NCI-H2196 (cell line): ENCODE data around the gene AR.

ENCODE experiments used
- DNase-seq: peaks from one replicate; lab custom pipeline; 2025; ENCODE audit not compliant: unreplicated experiment; lab: John Stamatoyannopoulos, UW

The AR gene

DNA sequence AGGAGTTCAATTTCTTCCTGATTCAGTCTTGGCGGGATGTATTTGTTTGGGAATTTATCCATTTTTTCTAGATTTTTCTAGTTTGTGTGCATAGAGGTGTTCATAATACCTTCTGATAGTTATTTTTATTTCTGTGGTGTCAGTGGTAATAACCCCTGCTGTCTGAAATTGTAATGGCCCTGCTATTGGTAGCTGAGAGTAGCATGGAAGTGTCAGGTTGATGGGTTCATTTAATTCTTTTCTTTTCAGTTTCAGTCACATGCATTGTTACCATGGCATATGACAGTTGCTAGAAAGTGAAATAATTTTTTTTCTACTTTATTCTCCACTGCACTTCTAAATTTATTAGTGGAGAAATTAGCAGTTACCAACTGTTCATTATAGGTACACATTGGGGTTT lies 20.7 kb downstream of the AR start:
- DNase-seq, result no peak

DNA sequence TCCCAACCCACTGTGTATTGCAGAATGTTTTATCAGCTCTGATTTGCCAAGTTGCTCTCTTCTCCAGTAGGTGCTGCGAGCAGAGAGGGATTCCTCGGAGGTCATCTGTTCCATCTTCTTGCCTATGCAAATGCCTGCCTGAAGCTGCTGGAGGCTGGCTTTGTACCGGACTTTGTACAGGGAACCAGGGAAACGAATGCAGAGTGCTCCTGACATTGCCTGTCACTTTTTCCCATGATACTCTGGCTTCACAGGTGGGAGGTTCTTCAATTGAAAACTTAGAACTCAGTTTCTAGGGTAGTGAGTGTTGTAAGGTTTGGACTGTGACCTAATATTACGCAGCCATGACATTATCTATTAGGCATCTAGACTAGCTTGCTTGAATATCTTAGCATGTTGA lies 24.9 kb downstream of the AR start:
- DNase-seq, result no peak

DNA sequence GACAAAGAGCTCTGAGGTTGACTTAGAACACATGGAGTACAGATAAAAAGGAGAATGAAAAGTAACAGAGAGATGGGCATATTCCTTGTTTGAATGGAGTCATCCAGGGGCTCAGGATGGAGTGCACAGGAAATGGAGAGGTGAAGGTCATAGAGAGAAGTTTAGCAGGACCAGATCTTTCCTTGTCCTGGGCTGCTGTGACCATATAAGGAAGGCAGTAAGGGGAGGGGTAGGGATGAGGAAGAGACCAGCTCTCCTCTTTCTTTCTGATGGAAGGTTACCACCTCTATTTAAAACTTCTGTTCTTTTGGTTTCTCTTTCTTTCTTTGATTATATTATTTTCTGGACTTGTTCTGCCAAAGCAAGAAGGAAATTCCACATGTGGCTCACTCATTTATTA lies 27.0 kb downstream of the AR start:
- DNase-seq, result no peak

DNA sequence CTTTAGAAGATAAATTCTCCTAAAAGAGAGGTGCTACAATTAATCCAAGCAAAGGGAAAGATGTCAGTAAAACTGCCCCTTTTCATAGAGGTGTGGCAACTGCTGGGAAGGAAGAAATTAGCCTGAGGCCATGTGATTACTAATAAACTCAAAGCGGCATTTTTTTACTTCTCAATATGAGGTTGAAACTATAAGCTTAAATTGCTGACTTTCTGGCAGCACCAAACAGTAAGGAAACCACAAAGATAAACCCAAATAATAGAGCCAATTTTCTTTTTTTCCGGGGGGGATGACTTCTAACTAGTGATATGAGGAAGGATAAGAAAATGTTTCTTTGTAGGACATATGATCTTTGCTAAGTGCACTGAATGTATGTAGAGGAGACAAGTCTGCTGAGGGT lies 30.9 kb downstream of the AR start:
- no peak for DNase-seq

DNA sequence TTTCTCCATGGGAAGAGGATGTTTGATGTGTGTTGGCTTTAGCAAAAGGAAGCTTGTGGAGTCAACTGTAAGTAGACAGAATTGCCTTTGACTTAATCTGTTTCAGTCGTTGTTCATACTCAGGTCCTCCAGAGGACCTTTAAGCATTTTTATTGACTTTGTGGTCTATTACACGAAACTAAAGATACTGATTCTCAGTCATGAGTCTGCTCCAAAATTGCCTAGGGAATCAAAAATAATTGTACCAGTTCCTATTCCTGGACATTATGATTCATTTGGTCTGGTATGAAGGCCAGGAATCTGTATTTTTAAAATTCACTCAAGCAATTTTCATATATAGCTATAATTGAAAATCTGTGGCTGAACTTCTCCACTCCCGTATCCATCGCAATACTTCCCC lies 38.6 kb downstream of the AR start:
- no peak for DNase-seq

DNA sequence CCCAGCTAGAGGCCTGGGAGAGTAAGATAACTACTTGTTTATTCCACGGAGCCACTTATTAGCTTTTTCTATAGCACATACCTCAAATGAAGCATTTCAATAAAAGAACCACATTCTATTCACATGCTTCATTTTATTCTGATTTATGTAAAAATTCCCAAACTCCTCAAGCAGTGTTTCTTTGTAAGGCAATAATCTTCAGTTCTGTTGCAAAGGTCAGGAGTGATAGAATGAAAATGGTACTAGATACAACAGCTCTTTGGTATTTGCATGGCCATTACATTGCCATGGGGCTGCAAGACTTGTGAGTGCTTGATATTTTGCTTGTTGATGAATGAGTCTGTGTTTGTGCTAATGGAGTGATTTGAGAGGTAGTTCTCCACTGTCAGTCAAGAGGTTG lies 39.4 kb downstream of the AR start:
- DNase-seq, result no peak

DNA sequence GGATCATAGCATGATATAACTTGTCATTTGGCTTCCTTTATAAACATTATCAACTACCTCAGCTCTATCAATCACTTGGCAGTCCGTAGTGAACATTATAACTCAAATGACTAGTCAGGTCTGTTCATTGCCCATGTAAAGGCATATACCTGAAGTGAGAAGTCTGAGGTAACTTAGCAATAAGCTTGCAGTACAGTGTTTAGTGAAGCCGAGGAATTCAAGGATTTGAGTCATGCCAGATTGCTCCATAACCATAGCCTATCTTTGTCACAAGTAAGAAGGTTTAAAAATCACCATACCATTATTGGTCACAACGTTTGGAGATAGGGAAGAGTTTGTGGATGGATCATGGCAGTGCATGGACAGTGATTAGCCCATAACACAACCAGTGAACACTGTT lies 41.6 kb downstream of the AR start:
- no peak for DNase-seq

DNA sequence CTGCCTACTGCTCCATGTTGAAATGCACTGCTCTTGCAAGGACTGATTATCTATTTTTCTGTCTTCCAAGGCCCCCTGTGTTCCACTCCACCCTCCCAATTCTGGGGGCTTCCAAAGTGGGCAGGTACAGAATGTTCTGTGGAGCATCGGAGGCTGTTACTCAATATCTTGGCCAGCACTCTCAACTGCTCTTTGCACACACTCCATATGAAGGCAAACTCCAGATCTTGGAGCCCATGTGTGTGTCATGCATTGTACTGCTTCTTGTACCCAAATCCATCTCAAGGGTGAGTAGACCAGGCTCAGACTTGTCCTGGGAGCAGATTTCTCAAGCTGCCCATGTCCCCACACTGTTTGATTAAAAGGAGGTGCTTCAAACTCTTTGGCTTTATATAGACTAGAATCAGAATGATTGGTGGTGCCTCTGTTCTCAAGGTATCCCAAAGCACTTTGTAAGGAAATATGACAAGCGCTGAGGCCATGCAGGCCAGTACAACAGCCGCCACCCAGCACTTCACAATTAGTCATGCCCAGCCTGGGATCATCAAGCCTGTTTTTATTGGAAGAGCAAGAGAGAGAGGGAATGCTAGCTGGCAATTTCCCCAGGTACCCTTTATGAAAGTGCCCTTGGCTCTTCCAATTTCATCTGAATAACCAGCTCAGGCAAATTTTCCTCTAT lies 44.3 kb downstream of the AR start:
- DNase-seq, result no peak

DNA sequence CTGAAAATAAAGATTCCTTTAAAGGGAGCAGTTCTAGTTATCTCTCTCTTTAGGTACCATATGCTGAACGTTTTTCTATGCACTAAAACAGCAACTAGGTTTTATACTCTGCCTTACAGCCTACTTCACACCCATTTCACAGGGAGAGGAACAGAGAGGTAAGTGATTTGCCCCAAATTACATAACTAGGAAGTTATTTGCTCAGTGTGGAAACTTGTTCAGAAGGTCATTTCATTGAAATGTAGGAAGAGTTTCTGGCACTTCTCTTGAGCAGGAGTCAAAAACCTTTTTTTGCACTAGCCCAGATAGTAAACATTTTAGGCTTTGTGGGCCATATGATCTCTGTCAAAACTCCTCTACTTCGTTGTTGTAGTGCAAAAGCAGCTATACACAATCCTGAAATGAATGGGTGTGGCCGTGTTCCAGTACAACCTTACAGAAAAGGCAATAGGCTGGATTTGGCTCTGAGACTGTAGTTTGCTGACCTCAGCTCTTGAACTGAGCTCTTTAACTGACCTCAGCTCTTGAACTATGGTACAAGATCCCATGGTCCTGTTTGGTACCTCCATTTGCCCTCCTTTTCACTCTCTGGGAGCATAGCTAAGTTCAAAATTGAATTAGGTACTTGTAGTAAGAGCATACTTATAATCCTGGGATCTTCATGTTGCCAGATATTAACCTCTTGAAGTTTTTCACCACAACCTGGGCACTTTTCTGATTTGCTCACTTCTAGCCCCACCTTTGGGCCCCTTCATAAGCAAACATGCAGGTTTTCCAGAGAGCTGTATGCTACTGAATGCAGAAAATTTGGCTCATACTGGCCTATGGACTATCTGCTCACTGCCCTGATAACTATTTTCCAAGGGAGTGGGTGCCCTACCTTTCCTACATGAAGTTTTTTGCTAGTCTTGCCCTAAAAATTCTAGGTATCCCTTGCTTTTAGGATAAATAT lies 53.3 kb downstream of the AR start:
- DNase-seq, result no peak

DNA sequence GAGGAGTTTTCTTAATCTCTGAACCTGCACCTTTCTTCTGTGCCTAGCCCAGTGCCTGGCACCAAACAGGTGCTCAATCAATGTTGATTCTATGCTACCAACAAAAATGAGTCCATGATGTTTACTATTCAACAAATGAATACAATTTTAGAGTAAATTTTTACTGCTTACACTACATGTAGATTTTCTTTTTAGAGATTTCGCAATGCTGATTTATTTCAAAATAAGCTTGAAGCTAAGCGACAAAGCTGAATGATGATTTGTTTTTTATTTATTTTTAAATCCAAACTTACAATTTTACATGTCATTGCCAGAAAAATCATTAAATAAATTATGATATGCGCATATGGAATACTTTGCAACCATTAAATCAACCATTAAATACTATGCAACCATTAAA lies 55.7 kb downstream of the AR start:
- no peak for DNase-seq

DNA sequence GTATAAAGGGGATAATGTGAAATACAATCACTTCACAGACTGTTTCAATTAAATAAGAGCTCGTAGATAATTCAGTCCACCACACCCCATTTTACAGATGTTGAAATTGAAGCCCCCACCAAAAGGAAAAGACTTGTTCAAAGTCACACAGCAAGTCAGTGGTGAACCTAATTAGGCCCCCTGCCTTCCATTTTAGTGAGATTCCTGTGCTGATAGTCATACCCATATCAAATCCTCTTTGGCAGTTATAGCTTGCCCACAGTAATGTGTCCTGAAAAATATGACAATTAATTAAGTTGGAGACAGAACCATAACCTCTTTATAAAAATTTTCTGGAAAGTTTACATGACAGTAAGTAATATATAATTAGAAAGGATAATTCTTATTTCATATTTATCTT lies 58.0 kb downstream of the AR start:
- DNase-seq, result no peak

DNA sequence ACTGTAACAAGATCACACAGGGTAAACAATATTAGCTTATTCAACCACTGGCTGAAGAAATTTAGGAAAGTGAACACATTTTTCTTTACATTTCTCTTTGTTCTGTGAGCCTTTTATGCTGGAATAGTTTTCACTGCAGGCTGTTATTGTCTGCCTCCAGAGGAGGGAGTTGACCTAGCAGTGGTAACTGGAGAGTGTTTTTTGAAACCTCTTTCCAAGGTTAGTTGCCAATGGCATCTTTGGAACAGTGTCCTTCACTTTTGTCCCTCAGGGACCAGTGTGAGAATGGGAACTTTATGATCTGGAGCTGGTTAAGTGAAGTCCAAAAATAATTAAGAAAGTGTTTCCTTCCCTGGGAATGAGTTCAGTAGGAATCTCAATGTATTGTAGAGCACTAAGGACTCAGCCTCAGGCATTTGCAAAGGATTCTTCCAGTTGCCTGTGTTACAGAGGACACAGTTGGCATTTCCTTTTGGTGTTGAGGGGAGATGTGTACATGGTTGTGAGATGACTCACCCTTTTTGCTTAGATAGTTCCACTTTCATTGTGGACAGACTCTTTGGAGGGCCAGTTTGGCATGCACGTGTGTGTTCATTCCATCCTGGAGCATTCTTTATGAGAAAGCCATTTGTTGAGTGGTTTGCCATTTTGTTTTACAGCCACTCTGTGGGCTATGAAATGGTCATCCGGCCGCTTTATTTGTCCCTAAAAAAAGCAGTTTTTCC lies 61.3 kb downstream of the AR start:
- DNase-seq, result no peak

DNA sequence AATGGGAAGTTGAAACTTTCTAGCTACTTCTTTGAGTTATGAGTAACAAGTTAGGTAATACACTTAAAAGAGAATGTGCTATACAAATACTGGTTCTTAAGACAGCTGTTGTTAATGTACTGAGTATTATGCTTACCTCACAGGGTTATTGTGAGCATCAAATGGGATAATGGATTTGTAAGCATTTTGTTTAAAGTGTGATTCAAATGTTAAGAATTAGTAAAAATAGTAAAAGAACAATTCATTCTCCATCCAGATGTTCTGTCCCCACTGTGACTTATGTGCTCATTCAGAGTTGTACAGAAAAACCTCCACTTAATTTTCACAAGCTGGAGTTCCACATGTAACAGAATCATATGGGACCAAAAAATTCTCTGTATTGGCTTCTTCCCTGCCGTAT lies 63.6 kb downstream of the AR start:
- no peak for DNase-seq

DNA sequence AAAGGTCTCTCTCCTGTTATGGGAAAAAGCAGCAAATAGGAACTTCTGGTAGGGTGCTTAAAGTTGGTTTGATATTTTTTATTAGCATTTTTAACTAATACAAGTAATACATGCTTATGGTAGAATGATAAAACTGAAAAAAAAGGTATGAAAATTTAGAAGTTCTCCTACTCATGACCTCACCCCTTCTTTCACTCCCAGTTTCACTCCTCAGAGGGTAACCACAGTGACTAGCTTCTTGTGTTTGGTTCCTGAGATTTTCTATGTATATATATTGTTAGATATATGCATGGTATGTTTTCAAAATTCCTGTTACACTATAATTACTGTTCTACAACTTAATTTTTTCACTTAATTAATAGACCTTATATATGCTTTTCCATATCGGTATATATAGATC lies 66.5 kb downstream of the AR start:
- no peak for DNase-seq

DNA sequence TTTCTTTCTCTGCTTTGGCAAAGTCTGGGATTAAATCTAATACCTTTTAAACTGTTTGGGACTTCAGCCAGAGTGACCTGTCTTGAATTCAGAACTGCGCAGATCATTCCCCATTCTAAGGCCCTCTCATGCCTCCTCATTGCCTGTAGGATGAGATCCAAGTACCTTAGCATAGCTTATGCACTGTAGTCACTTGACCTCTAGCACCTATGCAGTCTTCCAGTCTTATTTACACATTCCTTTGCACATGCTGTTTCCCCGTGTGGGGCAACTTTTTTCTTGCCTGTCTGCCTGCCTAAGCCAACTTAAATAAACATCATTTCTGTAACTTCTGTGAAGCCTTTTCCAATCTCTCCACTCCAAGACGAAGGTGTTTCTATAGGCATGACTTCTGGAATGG lies 68.4 kb downstream of the AR start:
- no peak for DNase-seq

DNA sequence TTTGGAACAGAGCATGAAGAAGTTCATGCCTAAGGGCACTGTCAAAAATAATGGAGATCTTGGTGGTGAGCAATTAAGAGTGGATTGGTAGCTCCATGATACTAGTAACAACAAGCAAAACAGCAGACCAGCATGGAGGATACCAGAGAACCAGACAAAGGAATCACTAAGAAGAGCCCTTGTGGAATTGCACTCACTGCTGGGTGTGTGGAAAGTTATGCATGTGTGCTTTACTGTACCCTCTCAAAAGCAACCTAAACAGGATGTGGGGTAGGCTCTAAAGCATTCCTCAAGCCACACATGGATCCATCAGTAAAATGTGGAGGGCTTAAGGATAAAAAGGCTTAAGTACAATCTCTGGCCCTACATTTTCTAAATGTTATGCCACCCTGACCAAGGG lies 69.5 kb downstream of the AR start:
- no peak for DNase-seq

DNA sequence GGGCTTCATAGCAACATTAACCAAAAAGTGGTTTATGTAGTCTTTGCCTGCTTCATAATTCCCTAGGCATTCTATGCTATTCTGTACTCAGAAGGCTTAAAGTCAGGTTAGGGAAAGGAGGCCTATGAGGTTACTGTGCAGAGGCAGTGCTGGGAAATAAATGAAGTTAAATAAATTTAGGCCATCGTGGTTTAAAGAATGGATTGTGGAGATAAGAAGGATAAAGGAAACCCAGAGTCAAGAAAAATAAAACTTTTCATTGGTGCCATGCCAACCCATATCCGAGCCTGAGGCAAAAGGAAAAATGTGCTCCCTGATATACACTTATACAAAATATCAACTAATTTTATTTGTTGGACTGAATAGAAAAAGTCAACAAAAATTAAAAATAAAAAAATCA lies 70.2 kb downstream of the AR start:
- DNase-seq, result no peak

DNA sequence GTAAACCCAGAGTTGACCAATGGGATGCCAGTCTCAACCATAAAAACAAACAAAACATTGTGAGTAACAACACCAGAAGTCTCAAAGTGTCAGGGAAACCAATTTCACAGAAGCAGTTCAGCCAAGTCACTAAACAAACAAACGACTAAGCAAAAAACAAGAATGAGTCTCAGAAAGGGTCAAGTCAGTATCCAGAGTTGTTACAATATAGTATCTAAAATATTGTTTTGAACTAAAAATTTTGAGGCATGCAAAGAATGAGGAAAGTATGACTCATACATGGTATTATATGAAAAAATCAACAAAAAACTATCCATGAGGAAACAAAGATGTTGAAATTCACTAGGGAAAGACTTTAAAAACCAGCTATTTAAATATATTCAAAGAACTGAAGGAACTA lies 70.6 kb downstream of the AR start:
- DNase-seq, result no peak

DNA sequence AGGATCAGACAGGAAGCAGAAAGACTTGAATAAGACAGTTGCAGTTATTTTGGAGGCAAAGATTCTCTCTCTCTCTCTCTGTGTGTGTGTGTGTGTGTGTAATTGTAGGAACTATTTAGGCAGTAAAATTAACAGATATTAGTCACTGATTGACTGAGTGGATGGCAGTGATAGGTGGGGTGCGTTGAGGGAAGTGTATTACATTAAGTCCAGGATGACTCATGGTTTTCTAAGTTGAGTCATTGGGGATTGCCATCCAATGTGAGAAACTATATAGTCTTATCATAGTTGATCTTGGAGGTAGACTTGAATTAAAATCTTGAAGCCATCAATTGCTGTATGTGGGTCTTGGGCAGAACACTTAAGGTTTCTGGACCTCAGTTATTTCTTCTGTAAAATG lies 75.4 kb downstream of the AR start:
- no peak for DNase-seq

DNA sequence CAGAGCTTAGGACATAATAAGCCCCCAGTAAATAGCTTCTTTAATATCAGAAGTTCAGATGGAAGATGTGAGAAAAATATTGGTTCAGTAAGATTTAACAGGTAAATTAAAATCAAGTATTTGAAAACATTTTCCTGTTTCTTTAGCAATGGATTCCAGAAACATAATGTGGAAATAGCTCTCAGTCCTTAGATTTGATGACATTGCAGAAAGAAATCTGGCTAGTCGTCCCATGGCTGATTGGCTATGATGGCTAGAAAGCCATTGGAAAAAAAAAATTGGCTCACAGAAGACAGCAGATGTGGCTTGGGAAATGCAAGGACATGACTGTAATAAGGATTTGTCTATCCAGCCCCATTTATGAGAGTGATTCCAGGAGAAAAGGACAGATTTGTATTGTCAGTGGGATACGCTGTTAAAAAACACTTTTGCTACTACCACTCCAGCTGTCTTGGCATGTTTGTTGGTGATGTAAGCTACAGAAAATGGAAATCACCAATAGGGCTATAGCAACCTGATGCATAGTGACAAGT lies 78.3 kb downstream of the AR start:
- DNase-seq, result no peak

DNA sequence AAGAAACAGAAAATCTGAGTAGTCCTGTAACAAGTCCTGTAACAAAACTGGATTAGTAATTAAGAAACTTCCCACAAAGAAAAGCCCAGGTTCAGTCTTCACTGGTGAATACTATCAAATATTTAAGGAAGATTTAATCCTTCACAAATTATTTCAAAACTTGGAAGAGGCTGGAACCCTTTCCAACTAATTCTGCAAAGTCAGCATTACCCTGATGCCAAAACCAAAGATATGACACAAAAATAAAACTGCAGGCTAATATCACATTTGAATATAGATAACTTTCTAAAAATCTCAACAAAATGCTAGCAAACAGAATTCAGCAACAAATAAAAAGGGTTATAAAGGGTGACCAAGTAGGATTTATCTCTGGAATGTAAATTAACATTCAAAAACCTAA lies 80.5 kb downstream of the AR start:
- DNase-seq, result no peak

DNA sequence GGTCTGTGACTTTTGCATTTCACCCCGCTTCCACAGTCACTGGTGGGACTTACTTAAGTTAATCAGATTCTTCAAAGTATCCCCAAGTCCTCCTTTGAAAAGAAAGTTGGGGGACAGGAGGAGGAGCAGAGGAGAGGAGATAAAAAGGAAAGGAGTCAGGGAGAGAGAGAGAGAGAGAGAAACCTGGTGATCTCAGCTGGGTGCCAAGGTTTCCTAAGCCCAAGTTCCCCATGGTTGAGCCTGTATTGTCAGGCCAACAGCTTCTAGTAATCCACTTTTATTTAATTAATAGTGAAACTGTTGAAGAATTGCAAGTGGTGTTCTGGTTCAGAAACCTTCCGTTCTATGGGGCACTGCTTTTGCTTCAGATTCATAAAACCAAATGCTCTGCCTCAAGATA lies 91.6 kb downstream of the AR start:
- no peak for DNase-seq
